Measurements from ENCODE around the gene PITX1. TPM values are rescaled to one million over a fixed set of nuclear protein-coding genes. Genes with fewer than 3 reads are reported as not detected.

Gene PITX1
- total RNA-seq, 4 donors from 2014 or later = 0.97 to 1.2 TPM; not detected in 2

GRCh38 chr5:135056316-135057030 lies 22.4 kb upstream of the PITX1 start:
- intact Hi-C loops (cut with DNase I; ENCODE audit: low total_unique reads) = no loop called here
- no peak for DNase-seq
- Histone ChIP-seq H3K27ac (no peak overlapping the region), H3K9me3 (no peaks in the 10 kb centered on the region), H3K4me1 (no peaks in the 10 kb centered on the region), H3K36me3 (no peaks in the 10 kb centered on the region), H3K4me3 (no peak overlapping the region), H3K27me3 (peaks cover 0 to 3% of the 10 kb centered on the region in 2 donors)
- TF ChIP-seq CTCF (IDR thresholded peaks at IDR 0.05) = no peak
- no peak for TF ChIP-seq POLR2A (IDR thresholded peaks at IDR 0.05)

- peaks cover 0 to 5% of the 10 kb centered on the region in 2 donors for H3K27me3 ChIP-seq
- H3K27ac ChIP-seq = no peak overlapping the region
- no peak for TF ChIP-seq CTCF (IDR thresholded peaks at IDR 0.05)
- TF ChIP-seq POLR2A (IDR thresholded peaks at IDR 0.05) = no peak
- no peak overlapping the region for H3K4me3 ChIP-seq
- H3K9me3 ChIP-seq = no peaks in the 10 kb centered on the region
- intact Hi-C loops (cut with DNase I; ENCODE audit: low total_unique reads) = no loop called here
- DNase-seq = no peak
- H3K4me1 ChIP-seq = no peaks in the 10 kb centered on the region
- no peaks in the 10 kb centered on the region for H3K36me3 ChIP-seq
These were observed 21.4 kb upstream of the PITX1 start for GRCh38 chr5:135055396-135055795.

GRCh38 chr5:135054546-135054945 lies 20.5 kb upstream of the PITX1 start:
- Histone ChIP-seq H3K9me3 (no peaks in the 10 kb centered on the region), H3K4me3 (no peak overlapping the region), H3K4me1 (no peaks in the 10 kb centered on the region), H3K27me3 (peaks cover 0 to 10% of the 10 kb centered on the region in 2 donors), H3K27ac (no peak overlapping the region), H3K36me3 (no peaks in the 10 kb centered on the region)
- intact Hi-C loops (cut with DNase I; ENCODE audit: low total_unique reads) = no loop called here
- no peak for DNase-seq
- TF ChIP-seq CTCF (IDR thresholded peaks at IDR 0.05) (no peak), POLR2A (IDR thresholded peaks at IDR 0.05) (no peak)

GRCh38 chr5:135053989-135054388 lies 20.0 kb upstream of the PITX1 start:
- DNase-seq = no peak
- Histone ChIP-seq H3K27me3 (peaks cover 0 to 16% of the 10 kb centered on the region in 2 donors), H3K36me3 (no peaks in the 10 kb centered on the region), H3K4me1 (no peaks in the 10 kb centered on the region), H3K4me3 (no peak overlapping the region), H3K27ac (no peak overlapping the region), H3K9me3 (no peaks in the 10 kb centered on the region)
- TF ChIP-seq CTCF (IDR thresholded peaks at IDR 0.05) (no peak), POLR2A (IDR thresholded peaks at IDR 0.05) (no peak)
- intact Hi-C loops (cut with DNase I; ENCODE audit: low total_unique reads) = no loop called here

- peaks cover 0 to 18% of the 10 kb centered on the region in 2 donors for H3K27me3 ChIP-seq
- TF ChIP-seq CTCF (IDR thresholded peaks at IDR 0.05) = no peak
- no peak for TF ChIP-seq POLR2A (IDR thresholded peaks at IDR 0.05)
- no peak for DNase-seq
These were observed 19.2 kb upstream of the PITX1 start for GRCh38 chr5:135053278-135053677.

More at GRCh38 chr5:135053278-135053677, 19.2 kb upstream of the PITX1 start:
- no peaks in the 10 kb centered on the region for H3K4me1 ChIP-seq
- intact Hi-C loops (cut with DNase I; ENCODE audit: low total_unique reads) = no loop called here
- H3K4me3 ChIP-seq = no peak overlapping the region
- no peak overlapping the region for H3K27ac ChIP-seq
- H3K36me3 ChIP-seq = no peaks in the 10 kb centered on the region
- H3K9me3 ChIP-seq = no peaks in the 10 kb centered on the region
